Body of pancreas (tissue), 4 donors: ENCODE measurements around the gene SNCG.

ENCODE experiments used
- POLR2A ChIP-seq, 3 donors: fragments of 450-650 bp; IDR thresholded peaks; one replicate each; pipeline ENCODE4 v1.6.1; 2016; ENCODE audit warnings: antibody characterized with exemption in 3 of 3, mild to moderate bottlenecking in 2 of 3
- TF ChIP-seq, protein P1 (sequence below), 7 experiments: fragments of 450-650 bp in 4 of 7; fragments of 200-600 bp in 3 of 7; sonication (generic) in 3 of 7; IDR thresholded peaks; one replicate each; pipeline ENCODE4 v1.5.1; 2016 to 2019; ENCODE audit warnings: antibody characterized with exemption in 7 of 7

DNA sequence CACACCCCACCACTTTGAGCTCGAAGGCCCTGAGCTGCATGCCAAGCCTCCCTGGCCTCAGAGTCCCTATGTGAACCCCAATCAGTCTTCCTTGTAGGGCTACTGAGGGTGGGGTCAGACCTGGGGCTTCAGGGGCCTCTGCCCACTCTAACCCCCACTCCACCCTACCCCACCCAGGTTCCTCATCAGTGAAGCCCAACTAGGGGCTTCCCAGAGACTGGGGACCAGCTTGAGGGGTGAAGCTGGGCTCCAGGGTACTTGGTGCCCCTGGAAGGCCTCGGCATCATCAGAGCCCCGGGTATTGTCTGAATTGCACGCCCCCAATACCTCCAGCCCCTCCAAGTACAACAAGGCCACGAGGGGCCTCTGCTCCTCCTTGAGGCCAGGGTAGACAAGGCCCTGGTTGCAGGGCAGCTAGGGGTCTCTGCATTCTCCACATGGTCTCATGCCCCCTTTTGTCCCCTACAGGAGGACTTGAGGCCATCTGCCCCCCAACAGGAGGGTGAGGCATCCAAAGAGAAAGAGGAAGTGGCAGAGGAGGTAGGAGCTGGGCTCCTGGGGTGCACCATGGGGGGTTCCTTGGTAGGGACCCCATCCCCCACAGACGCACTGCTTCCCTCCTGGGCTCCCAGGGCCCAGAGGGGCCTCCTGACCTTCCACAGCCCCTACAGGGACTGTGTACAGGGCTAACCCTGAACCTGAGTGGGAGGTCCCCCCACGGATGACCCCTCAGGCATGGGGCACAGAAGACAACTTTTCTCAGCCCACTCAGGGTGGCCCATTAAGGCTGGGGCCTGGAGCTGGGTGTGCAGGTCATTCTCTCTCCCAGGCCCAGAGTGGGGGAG, 4.0 kb downstream of the SNCG start:
- TF ChIP-seq, protein P1, sequence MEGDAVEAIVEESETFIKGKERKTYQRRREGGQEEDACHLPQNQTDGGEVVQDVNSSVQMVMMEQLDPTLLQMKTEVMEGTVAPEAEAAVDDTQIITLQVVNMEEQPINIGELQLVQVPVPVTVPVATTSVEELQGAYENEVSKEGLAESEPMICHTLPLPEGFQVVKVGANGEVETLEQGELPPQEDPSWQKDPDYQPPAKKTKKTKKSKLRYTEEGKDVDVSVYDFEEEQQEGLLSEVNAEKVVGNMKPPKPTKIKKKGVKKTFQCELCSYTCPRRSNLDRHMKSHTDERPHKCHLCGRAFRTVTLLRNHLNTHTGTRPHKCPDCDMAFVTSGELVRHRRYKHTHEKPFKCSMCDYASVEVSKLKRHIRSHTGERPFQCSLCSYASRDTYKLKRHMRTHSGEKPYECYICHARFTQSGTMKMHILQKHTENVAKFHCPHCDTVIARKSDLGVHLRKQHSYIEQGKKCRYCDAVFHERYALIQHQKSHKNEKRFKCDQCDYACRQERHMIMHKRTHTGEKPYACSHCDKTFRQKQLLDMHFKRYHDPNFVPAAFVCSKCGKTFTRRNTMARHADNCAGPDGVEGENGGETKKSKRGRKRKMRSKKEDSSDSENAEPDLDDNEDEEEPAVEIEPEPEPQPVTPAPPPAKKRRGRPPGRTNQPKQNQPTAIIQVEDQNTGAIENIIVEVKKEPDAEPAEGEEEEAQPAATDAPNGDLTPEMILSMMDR (IDR thresholded peaks at IDR 0.05) = no peak
- TF ChIP-seq POLR2A (IDR thresholded peaks at IDR 0.05) = no peak
